Measurements from ENCODE around the gene GFI1B.

DNA sequence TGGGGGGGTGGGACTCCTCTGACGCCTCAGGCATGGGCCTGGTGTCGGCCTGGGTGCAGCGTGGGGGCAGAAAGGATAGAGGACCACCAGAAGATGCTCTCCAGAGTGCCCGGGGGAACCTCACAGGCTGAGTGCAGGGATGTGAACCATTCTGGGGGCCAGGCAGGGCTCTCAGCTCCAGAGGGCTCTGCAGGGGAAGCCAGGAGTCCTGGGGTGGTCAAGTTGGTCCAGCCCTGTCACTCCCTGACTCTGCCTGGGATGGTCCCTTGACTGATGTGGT is 6.5 kb downstream of the GFI1B start:
- TF ChIP-seq, protein P1, sequence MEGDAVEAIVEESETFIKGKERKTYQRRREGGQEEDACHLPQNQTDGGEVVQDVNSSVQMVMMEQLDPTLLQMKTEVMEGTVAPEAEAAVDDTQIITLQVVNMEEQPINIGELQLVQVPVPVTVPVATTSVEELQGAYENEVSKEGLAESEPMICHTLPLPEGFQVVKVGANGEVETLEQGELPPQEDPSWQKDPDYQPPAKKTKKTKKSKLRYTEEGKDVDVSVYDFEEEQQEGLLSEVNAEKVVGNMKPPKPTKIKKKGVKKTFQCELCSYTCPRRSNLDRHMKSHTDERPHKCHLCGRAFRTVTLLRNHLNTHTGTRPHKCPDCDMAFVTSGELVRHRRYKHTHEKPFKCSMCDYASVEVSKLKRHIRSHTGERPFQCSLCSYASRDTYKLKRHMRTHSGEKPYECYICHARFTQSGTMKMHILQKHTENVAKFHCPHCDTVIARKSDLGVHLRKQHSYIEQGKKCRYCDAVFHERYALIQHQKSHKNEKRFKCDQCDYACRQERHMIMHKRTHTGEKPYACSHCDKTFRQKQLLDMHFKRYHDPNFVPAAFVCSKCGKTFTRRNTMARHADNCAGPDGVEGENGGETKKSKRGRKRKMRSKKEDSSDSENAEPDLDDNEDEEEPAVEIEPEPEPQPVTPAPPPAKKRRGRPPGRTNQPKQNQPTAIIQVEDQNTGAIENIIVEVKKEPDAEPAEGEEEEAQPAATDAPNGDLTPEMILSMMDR (conservative IDR thresholded peaks at IDR 0.05), result no peak
- no peak for TF ChIP-seq EZH2 (IDR thresholded peaks at IDR 0.05; ENCODE audit: low read depth)

All from PC-9 (cell line).